HG02840 (cell line): ENCODE data around the gene BTBD9.

Experiments
- ATAC-seq: cut with Tn5 transposase; IDR thresholded peaks from one replicate; pipeline ENCODE4 v1.9.1; 2021; ENCODE audit warnings: mild to moderate bottlenecking, moderate library complexity, moderate number of reproducible peaks; ENCODE audit not compliant: unreplicated experiment, low FRiP score

Gene BTBD9

DNA sequence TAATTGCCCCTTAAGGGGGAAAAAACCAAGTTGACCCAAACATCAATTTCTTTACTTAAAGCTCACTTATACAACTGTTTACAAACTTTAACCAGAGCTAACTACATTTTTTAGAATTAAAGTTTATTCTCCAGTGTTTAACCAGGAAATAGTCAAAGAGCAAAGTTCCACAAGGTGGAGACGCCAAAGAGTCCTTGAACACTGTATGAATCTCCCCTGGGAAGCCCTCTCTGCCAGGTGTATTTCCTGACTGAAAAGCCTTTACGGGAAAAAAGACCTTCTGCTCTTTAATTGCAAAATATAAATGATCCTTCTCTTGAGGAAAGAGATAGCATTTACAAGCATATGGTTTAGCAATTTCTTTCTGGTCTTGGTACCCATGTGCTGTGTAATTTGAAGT, 36.2 kb downstream of the BTBD9 start:
- ATAC-seq, result no peak

DNA sequence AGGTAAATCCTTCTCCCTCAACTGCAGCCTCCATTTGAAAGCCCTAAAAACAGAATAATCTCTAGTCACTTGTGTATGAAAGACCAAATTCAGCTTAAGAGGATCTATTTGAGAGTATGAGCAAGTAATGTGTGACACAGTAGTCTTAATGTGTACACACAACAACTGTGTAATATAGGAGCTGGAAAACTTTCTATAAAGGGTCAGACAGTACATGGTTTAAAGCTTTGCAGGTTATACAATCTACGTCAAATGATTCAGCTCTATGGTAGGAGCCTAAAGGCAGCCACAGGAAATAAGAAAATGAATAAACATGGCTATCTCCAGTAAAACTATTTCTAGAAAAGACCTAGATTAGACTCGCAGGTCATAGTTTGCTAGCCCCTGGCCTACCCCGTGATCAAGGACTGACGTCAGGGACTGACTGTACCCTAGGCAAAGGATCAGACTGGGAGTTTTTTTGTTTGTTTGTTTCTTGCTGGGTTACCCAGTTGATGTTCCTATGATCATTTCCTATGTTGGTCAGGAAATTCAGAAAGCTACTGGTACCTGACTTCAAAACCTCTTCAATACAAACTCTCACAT, 39.7 kb downstream of the BTBD9 start:
- no peak for ATAC-seq

GRCh38 chr6:38599261-38599660, 40.5 kb downstream of the BTBD9 start:
- ATAC-seq, result no peak

DNA sequence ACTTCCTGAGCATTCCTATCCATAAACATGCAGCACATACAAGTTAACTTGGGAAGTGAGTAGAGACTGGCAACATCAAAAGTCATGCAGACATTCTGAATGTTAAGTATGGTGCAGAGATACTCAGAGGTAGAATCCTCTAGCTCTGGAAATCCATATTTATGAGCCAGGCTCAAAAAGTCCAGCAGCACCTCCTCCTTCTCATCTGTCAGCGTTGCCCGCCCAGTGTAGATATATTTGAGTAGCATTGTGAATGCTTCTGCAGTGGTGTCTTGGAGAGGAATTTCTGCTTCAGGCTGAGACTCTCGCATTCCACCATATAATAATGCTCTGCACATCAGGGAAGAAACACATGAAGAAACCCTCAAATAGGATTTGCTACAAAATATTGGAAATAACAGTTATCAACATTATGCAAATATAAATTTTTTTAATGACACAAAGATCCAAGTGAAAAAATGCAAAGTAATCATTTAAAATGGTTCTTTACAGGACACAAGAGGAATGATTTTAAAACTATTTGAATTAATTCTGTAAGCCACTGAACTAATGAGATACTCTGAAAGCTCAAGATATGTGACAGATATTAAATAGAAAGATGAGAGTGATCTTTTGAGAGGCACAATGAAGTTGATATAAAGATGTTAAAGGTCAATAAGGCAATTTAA, 45.6 kb downstream of the BTBD9 start:
- no peak for ATAC-seq

- no peak for ATAC-seq
These were observed 46.3 kb downstream of the BTBD9 start for GRCh38 chr6:38593409-38593808.

DNA sequence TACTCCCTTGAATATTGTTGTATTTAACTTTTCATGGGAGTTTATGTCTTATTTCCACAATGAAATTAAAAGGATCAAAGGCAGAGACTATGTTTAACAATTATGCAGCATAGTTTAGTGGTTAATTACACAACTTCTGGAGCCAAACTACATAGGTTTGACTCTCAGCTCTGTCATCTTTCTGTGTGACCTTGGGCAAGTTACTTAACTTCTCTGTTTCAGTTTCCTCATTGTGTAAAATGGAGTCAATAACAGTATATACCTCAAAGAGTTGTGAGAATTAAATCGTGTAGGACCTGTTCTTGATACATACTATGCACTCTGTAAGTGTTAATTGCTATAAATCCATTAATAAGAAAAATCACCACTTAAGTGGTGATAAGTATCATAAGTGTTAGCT, 48.3 kb downstream of the BTBD9 start:
- ATAC-seq, result no peak

- no peak for ATAC-seq
These were observed 50.4 kb downstream of the BTBD9 start for GRCh38 chr6:38589367-38589720.

DNA sequence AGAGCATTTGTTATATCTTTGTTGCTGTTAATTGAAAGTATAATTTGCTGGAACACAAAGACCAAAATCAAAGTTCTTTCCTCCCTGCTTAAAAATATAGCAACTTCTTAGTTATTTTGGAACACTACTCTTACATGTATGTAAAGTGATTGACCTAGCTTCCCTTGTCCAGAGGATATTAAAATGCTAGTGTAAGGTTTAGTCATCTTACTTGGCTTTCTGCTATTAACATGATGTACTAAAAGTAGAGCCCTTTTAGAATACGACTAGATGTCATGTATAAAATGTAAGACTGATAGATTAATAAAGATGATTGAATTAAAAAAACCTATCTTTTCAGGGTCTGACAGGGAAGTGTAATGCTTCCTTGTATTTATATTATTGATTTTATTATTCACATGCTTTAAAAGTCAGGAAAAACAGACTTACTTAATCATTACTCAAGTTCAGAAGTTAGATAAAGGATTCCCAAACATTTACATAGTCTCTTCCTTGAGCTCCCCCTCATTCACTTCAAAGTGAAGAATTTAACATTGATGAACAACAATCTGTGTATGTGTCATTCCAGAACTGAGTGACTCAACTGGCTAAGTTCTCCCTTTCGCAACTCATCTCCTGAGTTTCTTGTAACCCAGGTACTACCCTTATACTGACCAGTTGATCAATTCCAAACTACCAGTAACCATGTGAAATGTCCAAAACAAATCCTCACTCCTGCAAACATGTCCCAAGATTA, 50.9 kb downstream of the BTBD9 start:
- ATAC-seq, result no peak

DNA sequence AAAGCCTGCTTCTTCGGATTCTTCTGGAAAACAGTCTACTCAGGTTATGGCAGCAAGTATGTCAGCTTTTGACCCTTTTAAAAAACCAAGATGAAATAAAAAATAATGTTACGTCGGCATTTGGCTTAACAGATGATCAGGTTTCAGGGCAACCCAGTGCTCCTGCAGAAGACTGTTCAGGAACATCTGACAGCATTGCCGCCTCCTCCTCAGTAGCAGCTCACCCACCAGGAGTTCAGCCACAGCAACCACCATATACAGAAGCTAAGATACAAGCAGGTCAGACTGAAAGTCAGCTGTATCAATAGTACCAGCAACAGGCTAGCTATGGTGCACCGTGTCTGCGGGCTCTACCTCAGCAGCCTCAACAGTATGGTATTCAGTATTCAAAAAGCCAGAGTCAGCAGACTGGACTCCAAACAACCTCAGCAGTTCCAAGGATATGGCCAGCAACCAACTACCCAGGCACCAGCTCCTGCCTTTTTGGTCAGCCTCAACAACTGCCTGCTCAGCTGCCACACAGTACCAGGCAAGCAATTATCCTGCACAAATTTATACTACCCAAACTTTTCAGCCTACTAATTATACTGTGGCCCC, 51.9 kb downstream of the BTBD9 start:
- no peak for ATAC-seq

DNA sequence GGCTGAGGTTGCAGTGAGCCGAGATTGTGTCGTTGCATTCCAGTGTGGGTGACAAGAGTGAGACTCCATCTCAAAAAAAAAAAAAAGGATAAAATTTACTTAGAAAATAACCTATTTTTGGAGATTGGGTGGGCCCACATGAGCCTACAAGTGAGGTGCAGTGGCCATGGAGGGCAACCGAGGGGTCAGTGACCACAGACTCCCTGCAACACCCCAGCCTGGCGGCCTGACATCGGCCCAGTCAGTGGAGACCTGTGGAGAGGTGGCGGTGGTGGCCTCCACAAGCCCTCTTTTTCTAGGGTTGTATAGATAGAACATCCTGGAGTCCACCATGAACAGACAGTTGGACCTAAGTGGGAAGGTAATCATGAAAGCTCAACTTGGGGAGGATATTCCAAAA, 52.7 kb downstream of the BTBD9 start:
- no peak for ATAC-seq

- ATAC-seq, result no peak
These were observed 55.0 kb downstream of the BTBD9 start for GRCh38 chr6:38584731-38585130.

DNA sequence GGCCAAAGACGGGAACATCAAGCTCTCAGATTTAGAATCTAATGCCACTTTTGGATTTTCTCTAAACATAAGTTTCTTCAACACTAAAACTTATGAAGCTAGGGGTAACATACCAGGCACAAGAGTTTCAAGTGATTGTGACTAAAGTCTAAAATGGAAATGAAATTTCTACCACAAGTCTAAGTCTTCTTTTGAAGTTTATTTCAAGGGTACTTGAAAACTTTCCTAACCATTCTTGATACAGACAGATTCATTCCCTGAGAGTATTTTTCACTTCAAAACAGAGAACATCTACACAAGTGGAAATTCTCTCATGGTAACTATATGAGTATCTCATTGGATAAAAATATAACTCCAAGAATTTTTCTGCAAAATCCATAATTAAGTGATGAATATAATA, 56.2 kb downstream of the BTBD9 start:
- ATAC-seq, result no peak

GRCh38 chr6:38580030-38580429, 59.7 kb downstream of the BTBD9 start:
- no peak for ATAC-seq

DNA sequence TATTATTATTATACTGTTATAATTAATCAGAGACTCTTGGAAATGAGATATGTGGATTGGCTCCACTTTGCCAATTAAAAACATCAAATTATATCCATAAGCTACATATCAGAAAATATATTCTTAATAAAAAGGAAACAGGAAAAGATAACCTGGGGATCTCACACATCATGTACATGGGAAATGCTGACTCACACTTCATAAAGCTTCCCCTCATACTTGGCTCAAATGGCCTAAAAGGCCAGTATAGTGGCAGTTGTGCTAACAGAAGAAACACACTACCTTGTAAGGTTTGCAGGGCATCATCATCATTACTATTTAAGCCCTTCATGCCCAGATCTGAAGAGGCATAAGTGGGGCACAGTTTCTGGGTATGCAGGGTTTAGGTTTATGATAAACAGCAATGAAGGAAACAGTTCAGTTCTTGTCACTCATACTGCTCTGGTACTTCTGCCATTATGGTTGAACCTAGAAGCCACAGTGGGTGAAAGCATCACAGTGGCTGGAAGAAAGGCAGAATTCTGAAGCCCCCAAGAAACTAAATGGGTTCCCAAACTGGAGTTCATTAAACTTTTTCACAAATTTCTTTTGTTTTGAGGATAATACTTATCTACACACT, 60.6 kb downstream of the BTBD9 start:
- no peak for ATAC-seq

DNA sequence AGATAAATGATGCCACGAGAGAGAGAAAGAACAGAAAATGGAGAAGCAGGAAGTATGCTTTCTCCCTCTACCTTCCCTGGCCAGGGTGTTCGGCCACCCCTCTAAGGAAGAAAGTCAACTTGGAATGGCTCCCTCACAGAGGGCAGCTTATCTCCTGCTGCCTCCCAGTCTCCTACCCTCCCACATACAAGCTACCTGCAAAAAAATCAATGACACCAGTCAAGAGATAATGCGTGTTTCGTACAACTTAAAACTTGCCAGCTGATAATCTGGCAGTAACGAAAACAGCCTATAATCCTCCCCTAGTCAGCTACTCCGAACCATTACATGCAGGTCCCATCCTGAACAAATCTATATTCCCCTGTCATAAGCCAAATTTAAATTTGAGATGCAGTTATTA, 61.7 kb downstream of the BTBD9 start:
- no peak for ATAC-seq

DNA sequence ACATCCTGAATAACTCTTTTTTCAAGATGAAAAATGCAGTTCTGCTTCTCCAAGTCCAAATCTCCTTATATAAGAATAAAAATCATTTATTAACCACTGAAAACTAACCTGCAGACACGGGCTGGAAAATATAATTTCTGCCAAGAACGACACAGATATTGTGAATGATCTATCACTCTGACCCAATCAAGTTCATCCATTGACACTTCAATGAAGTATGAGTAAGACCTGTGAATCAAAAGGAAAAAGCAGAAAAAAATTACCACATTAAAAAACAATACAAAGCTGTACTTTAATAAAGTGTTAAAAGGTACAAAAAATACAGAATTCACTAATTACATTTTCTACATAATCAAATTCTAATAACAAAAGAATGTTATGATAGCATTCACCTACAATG, 62.2 kb downstream of the BTBD9 start:
- ATAC-seq, result no peak

GRCh38 chr6:38573801-38574395, 65.8 kb downstream of the BTBD9 start:
- ATAC-seq, result no peak

DNA sequence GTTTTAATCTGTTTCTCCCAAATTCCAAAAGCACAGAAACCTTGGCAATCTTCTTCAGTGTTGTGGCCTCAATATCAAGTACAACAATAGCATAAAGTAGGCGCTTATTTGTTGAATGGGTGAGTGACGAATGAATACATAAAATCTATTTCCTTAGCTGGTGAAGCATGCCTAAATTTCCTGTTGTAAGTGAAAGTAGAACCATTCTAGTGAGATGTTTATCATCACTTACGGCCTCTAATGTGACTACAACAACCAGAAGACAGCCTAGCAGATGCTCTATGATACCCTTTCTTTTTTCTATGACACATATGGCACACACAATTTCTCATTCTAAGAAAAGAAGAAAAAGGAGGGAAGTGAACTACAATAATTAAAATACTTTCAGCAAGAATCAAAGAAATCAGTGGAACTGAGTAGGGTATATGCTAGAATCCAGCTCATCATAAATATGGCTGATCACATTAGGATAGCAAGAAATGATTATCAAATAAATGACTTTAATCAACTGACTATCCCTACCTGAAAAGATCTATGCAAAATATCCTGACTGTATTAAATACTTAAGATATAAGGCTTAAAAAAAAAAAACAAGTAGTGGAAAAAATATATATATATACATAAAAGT, 67.4 kb downstream of the BTBD9 start:
- no peak for ATAC-seq

DNA sequence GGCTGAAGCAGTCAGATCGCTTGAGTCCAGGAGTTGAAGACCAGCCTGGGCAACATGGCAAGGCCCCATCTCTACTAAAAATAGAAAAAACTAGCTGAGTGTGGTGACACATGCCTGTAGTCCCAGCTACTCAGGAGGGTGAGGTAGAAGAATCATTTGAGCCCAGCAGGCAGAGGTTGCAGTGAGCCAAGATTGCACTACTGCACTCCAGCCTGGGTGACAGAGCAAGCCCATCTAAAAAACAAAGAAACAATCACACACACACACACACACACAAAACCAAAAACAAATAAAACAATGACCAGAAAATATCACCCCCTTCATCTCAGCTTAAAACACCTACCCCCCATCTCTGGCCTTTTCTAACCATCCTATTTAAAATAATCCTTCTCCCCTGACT, 68.0 kb downstream of the BTBD9 start:
- ATAC-seq, result no peak

DNA sequence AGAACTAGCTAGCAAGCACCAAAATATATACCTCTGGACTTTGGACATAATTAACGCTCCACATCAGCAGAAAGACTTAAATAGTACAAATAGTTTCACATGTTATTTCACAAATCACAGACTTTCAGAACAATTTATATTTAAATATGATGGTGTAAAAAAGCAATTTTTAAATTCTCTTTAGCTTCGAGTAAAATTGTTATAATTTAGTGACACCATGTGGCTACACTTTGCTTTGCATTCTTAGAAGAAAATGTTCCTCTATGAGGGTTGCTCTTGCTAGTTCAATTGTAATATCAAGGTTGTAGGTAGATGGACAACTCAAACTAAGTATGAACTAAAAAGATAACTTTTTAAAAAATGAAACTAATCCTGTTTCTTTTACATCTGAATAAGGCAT, 69.0 kb downstream of the BTBD9 start:
- ATAC-seq, result no peak
